Heart left ventricle (tissue), 16 donors: Measurements from ENCODE around the gene RILPL1. TPM values are rescaled to one million over a fixed set of nuclear protein-coding genes. Genes with fewer than 3 reads are reported as not detected.

Experiments
- ATAC-seq, 4 donors: fragments of 200-7000 bp; cut with Tn5 transposase; one replicate each; pipeline ENCODE4 v1.9.1; 2020 to 2022; ENCODE audit warnings: moderate library complexity in 4 of 4, mild to moderate bottlenecking in 3 of 4, moderate number of reproducible peaks in 1 of 4
- DNase-seq, 5 donors: peaks; one replicate each; pipeline ENCODE4 v3.0.0-alpha.2; 2020
- H3K27ac ChIP-seq, 12 donors: fragments of 200-600 bp; sonication (generic) in 4 of 12; one replicate each; pipeline versions ENCODE4 v1.5.0 to v1.8.0; 2016 to 2022; ENCODE audit warnings: mild to moderate bottlenecking in 2 of 12
- H3K27me3 ChIP-seq, 9 donors: fragments of 200-600 bp; sonication (generic) in 2 of 9; one replicate each; pipeline versions ENCODE4 v1.5.1 to v1.8.0; 2016 to 2022; ENCODE audit warnings: mild to moderate bottlenecking in 3 of 9
- H3K36me3 ChIP-seq, 9 donors: fragments of 200-600 bp; sonication (generic) in 2 of 9; one replicate each; pipeline versions ENCODE4 v1.5.0 to v1.8.0; 2018 to 2022; ENCODE audit warnings: mild to moderate bottlenecking in 2 of 9
- H3K4me1 ChIP-seq, 12 donors: fragments of 200-600 bp; sonication (generic) in 4 of 12; one replicate each; pipeline versions ENCODE4 v1.5.0 to v1.8.0; 2016 to 2022; ENCODE audit warnings: mild to moderate bottlenecking in 3 of 12
- H3K4me3 ChIP-seq, 12 donors: fragments of 200-600 bp; sonication (generic) in 4 of 12; one replicate each; pipeline versions ENCODE4 v1.5.0 to v1.8.0; 2017 to 2022; ENCODE audit warnings: mild to moderate bottlenecking in 9 of 12, moderate library complexity in 4 of 12
- H3K9me3 ChIP-seq, 12 donors: fragments of 200-600 bp; sonication (generic) in 4 of 12; one replicate each; pipeline versions ENCODE4 v1.5.0 to v1.8.0; 2016 to 2022; ENCODE audit warnings: mild to moderate bottlenecking in 1 of 12
- CTCF ChIP-seq, 12 donors: fragments of 200-600 bp; sonication (generic) in 4 of 12; IDR thresholded peaks; one replicate each; pipeline versions ENCODE4 v1.5.0 to v1.8.0; 2018 to 2022; ENCODE audit warnings: antibody characterized with exemption in 12 of 12, mild to moderate bottlenecking in 5 of 12
- POLR2A ChIP-seq, 2 donors: fragments of 450-650 bp; IDR thresholded peaks; one replicate each; pipeline ENCODE4 v1.6.1; 2017; ENCODE audit warnings: antibody characterized with exemption in 2 of 2, mild to moderate bottlenecking in 2 of 2, moderate library complexity in 2 of 2
- WGBS, 4 donors: extraction: QIAGEN DNeasy Blood & Tissue Kit in 2 of 4; methylation state at CpG; one replicate each; pipeline versions ENCODE4 v1.1.5 to v1.1.7; 2013 to 2018; 5-methylcytosine and 5-hydroxymethylcytosine counted together
- intact Hi-C, 10 donors: fragments of 100-400 bp; cut with DNase I; formaldehyde crosslinking; loops; one replicate each; pipeline versions ENCODE4 v1.11.1 to v1.14.2; 2022
- polyA plus RNA-seq, 2 donors: library from polyadenylated mRNA; stranded (reverse); fragments of 200-250 nt; gene quantifications; one replicate each; pipeline ENCODE4 v1.2.3, GENCODE V29; 2013
- total RNA-seq, 9 donors: library from RNA; depleted of rRNA in 2 of 9; stranded (reverse); fragments of >200 nt in 2 of 9; fragmentation: NEBNext Ultra II Directional in 3 of 9; extraction: Animal tissue kit (Norgen Biotek cat#: 25700) in 3 of 9; gene quantifications; one replicate each; pipeline versions ENCODE4 v1.1.0 to v1.2.4, GENCODE V29; 2016 to 2023
- donor health status: ischemic (EF 13 %, LVEDD 7.1; RV severe dilation, severe dysfunction).
- donor health status: healthy with polysubstance abuse.
- donor health status: DM: no; HTN: yes; CAD: no.
- donor health status: DM: no; HTN: no; CAD: no.
- donor health status: ischemic (EF 25% LVEDD 6.9; RV normal size, moderate dysfunction).
- donor health status: ischemic (EF 25% LVEDD 5.7; RV mildly dilated, moderate dysfunction).
- donor health status: healthy.
- donor health status: DM: yes; HTN: yes; CAD: no.
- donor health status: ischemic (EF 35%, LVEDD 5.7; RV mildly dilated, moderate dysfunction).
- donor health status: nonischemic (EF 11% LVEDD 7.7; RV severe dilation, severe dysfunction).
- donor health status: DM: yes; HTN: yes; CAD: no.
- donor health status: PGD.
- donor health status: ischemic (EF 29% LVEDD 5.4; RV normal size, mild dysfunction).
- donor health status: nonischemic (EF 23%, LVEDD 6.1; RV moderate dilation, normal function).

RILPL1 gene
- total and polyA plus RNA-seq, 11 donors = 64.1 to 119 (median 79.4) TPM

- H3K27ac ChIP-seq = no peak overlapping the region
- H3K9me3 ChIP-seq = no peaks in the 10 kb centered on the region
- no peaks in the 10 kb centered on the region for H3K27me3 ChIP-seq
- H3K4me3 ChIP-seq = no peak overlapping the region
- DNase-seq (no peak), ATAC-seq (no peak)
- WGBS, 4 donors = 81 to 86% (median 83%) methylated on average over 4 of the region's 4 CpGs
- H3K36me3 ChIP-seq = no peaks in the 10 kb centered on the region
- TF ChIP-seq CTCF (IDR thresholded peaks at IDR 0.05) (no peak), POLR2A (IDR thresholded peaks at IDR 0.05) (no peak)
- intact Hi-C loops = loop anchor here in 2 of 10 donors (10.0 kb wide), 1 partner anchor 65 kb away; the partner anchor contains the start of gene KMT5A (in 2 of the 2)
- H3K4me1 ChIP-seq = peaks cover 0 to 31% (median 13%) of the 10 kb centered on the region in 12 donors
Measured at GRCh38 chr12:123449856-123450255, 83.7 kb downstream of the RILPL1 start.

GRCh38 chr12:123449249-123449733 lies 84.2 kb downstream of the RILPL1 start:
- Histone ChIP-seq H3K36me3 (no peaks in the 10 kb centered on the region), H3K27me3 (no peaks in the 10 kb centered on the region), H3K9me3 (no peaks in the 10 kb centered on the region), H3K4me3 (no peak overlapping the region), H3K4me1 (peaks cover 0 to 37% (median 17%) of the 10 kb centered on the region in 12 donors), H3K27ac (peak overlapping the region in 2 of 12 donors; percentile 17 to 91)
- 83 to 92% (median 86%) methylated on average over 2 of the region's 2 CpGs for WGBS, 4 donors
- DNase-seq = no peak
- ATAC-seq = no peak
- TF ChIP-seq POLR2A (IDR thresholded peaks at IDR 0.05) (no peak), CTCF (IDR thresholded peaks at IDR 0.05) (no peak)
- intact Hi-C loops = loop anchor here in 1 of 10 donors (10.0 kb wide), 1 partner anchor 64 kb away; the partner anchor contains the start of gene KMT5A

GRCh38 chr12:123446333-123446713 lies 87.2 kb downstream of the RILPL1 start:
- WGBS, 4 donors = 52 to 64% (median 57%) methylated on average over 4 of the region's 4 CpGs
- H3K36me3 ChIP-seq = no peaks in the 10 kb centered on the region
- no peaks in the 10 kb centered on the region for H3K27me3 ChIP-seq
- H3K4me3 ChIP-seq = peak overlapping the region in 1 of 12 donors; percentile 5
- DNase-seq = no peak
- H3K9me3 ChIP-seq = no peaks in the 10 kb centered on the region
- peaks cover 0 to 55% (median 19%) of the 10 kb centered on the region in 12 donors for H3K4me1 ChIP-seq
- ATAC-seq = no peak
- peak overlapping the region in 11 of 12 donors; percentile 18 to 82 (median 65) for H3K27ac ChIP-seq
- intact Hi-C loops = loop anchor here in 1 of 10 donors (10.0 kb wide), 1 partner anchor 62 kb away; the partner anchor contains the start of gene KMT5A
- TF ChIP-seq CTCF (IDR thresholded peaks at IDR 0.05) (no peak), POLR2A (IDR thresholded peaks at IDR 0.05) (no peak)

- H3K4me3 ChIP-seq = peak overlapping the region in 3 of 12 donors; percentile 5 to 8 (median 5)
- peak; percentile 4 to 85 (median 76) for ATAC-seq
- no peaks in the 10 kb centered on the region for H3K9me3 ChIP-seq
- intact Hi-C loops = loop anchor here in 1 of 10 donors (10.0 kb wide), 1 partner anchor 61 kb away; the partner anchor contains the start of gene KMT5A
- peaks cover 0 to 55% (median 19%) of the 10 kb centered on the region in 12 donors for H3K4me1 ChIP-seq
- no peaks in the 10 kb centered on the region for H3K27me3 ChIP-seq
- 38 to 55% (median 50%) methylated on average over 18 of the region's 18 CpGs for WGBS, 4 donors
- peak in 4 of 5 donors; percentile 25 to 51 (median 41) for DNase-seq
- no peaks in the 10 kb centered on the region for H3K36me3 ChIP-seq
- TF ChIP-seq CTCF (IDR thresholded peaks at IDR 0.05) (no peak), POLR2A (IDR thresholded peaks at IDR 0.05) (no peak)
- H3K27ac ChIP-seq = peak overlapping the region; percentile 33 to 82 (median 64)
Measured at GRCh38 chr12:123445388-123446332, 87.9 kb downstream of the RILPL1 start.
